ENCODE data around the gene CUL4B. TPM values are rescaled to one million over a fixed set of nuclear protein-coding genes. Genes with fewer than 3 reads are reported as not detected.
"Not testable (repeated sequence)": the region's sequence is repeated elsewhere in the genome, so short reads cannot be mapped to it uniquely, and the experiment has no call there.

The CUL4B gene
- total RNA-seq, 3 donors from 2014 or later: 38.7 to 45.5 (median 45.1) TPM

- no peak for DNase-seq (ENCODE audit: low spot score in 2 of 2)
- H3K27me3 ChIP-seq: peaks cover 0 to 5% of the 10 kb centered on the region in 2 donors
- intact Hi-C loops (cut with DNase I; ENCODE audit: low total_unique reads): no loop called here
- H3K4me3 ChIP-seq: no peak overlapping the region
- H3K27ac ChIP-seq: no peak overlapping the region
- no peaks in the 10 kb centered on the region for H3K4me1 ChIP-seq
- TF ChIP-seq CTCF (IDR thresholded peaks at IDR 0.05): no peak
- no peak for TF ChIP-seq POLR2AphosphoS5 (IDR thresholded peaks at IDR 0.05)
- TF ChIP-seq POLR2A (IDR thresholded peaks at IDR 0.05): no peak
- no peaks in the 10 kb centered on the region for H3K9me3 ChIP-seq
- H3K36me3 ChIP-seq: no peaks in the 10 kb centered on the region
Observed at GRCh38 chrX:120477453-120477852, 83.3 kb downstream of the CUL4B start.

GRCh38 chrX:120476714-120477113 lies 84.0 kb downstream of the CUL4B start:
- H3K27ac ChIP-seq: no peak overlapping the region
- H3K9me3 ChIP-seq: no peaks in the 10 kb centered on the region
- H3K4me1 ChIP-seq: no peaks in the 10 kb centered on the region
- intact Hi-C loops (cut with DNase I; ENCODE audit: low total_unique reads): no loop called here
- H3K36me3 ChIP-seq: no peaks in the 10 kb centered on the region
- H3K4me3 ChIP-seq: no peak overlapping the region
- DNase-seq (ENCODE audit: low spot score in 2 of 2): no peak
- H3K27me3 ChIP-seq: peaks cover 0 to 5% of the 10 kb centered on the region in 2 donors
- no peak for TF ChIP-seq CTCF (IDR thresholded peaks at IDR 0.05)
- TF ChIP-seq POLR2A (IDR thresholded peaks at IDR 0.05): no peak
- TF ChIP-seq POLR2AphosphoS5 (IDR thresholded peaks at IDR 0.05): no peak

GRCh38 chrX:120475447-120475846 lies 85.3 kb downstream of the CUL4B start:
- DNase-seq (ENCODE audit: low spot score in 2 of 2); intact Hi-C loops (cut with DNase I; ENCODE audit: low total_unique reads); H3K4me1 ChIP-seq; H3K27ac ChIP-seq; H3K4me3 ChIP-seq; H3K27me3 ChIP-seq; H3K9me3 ChIP-seq; H3K36me3 ChIP-seq: not testable (repeated sequence)
- peak; percentile 29 to 80 (median 47) for TF ChIP-seq CTCF (IDR thresholded peaks at IDR 0.05)

Other genes starting within 250 kb of the CUL4B start
- gene TMEM255A, start 249.5 kb downstream of the CUL4B start, total RNA-seq: 1 to 10 TPM in 2 of 3 donors, under 1 TPM in 1; 0.80 to 5.6 (median 1.3) TPM
- gene ATP1B4, start 198.9 kb downstream of the CUL4B start, total RNA-seq: not detected
- 100 to 1,000 TPM; 135 to 197 (median 135) TPM for gene LAMP2, start 91.7 kb downstream of the CUL4B start, total RNA-seq
- 10 to 100 TPM; 18.9 to 31.0 (median 30.8) TPM for gene MCTS1, start 43.1 kb upstream of the CUL4B start, total RNA-seq
- gene C1GALT1C1, start 69.1 kb upstream of the CUL4B start, total RNA-seq: 10 to 100 TPM; 26.4 to 35.0 (median 31.5) TPM